ENCODE measurements around the gene FNDC3B. TPM values are rescaled to one million over a fixed set of nuclear protein-coding genes. Genes with fewer than 3 reads are reported as not detected.

The FNDC3B gene
- total and polyA plus RNA-seq, 2 donors, result 11.0 to 11.9 TPM

GRCh38 chr3:172119266-172119969 is 80.0 kb downstream of the FNDC3B start:
- Histone ChIP-seq H3K27ac (ENCODE audit: low read depth in 1 of 2, low read length in 1 of 2) (no peak overlapping the region), H3K36me3 (ENCODE audit: control insufficient read depth in 2 of 2, insufficient read depth in 2 of 2, low read length in 1 of 2) (peaks cover 0 to 2% of the 10 kb centered on the region in 2 donors), H3K4me1 (ENCODE audit: control insufficient read depth in 2 of 2, insufficient read depth in 2 of 2, low read length in 2 of 2) (no peaks in the 10 kb centered on the region), H3K4me3 (ENCODE audit: low read length in 2 of 2) (no peak overlapping the region), H3K27me3 (ENCODE audit: control insufficient read depth in 2 of 2, insufficient read depth in 1 of 2, low read length in 1 of 2) (no peaks in the 10 kb centered on the region), H3K9me3 (ENCODE audit: control insufficient read depth in 2 of 2, insufficient read depth in 1 of 2, low read length in 1 of 2) (no peaks in the 10 kb centered on the region)
- DNase-seq (ENCODE audit: low read depth in 6 of 9, low spot score in 9 of 9), result no peak
- 90% methylated on average over 7 of the region's 7 CpGs for WGBS

DNA sequence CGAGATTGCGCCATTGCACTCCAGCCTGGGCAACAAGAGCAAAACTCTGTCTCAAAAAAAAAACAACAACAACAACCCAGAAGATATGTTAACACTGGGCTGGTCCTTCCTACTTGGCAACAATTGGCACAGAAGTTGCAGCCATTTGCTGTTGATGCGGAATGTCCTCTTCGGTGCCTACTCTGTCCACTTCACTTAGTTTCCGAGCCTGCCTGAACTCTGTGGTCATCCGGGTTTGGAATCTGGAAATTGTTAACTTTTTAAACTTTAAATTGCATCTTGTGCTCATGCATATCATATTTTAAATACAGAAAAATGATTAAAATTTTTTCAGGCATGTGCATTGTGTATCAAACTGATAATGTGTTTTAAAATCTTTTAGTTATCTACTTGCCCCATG is 81.5 kb downstream of the FNDC3B start:
- H3K36me3 ChIP-seq (ENCODE audit: control insufficient read depth in 2 of 2, insufficient read depth in 2 of 2, low read length in 1 of 2), result peaks cover 0 to 3% of the 10 kb centered on the region in 2 donors
- no peaks in the 10 kb centered on the region for H3K4me1 ChIP-seq (ENCODE audit: control insufficient read depth in 2 of 2, insufficient read depth in 2 of 2, low read length in 2 of 2)
- no peaks in the 10 kb centered on the region for H3K27me3 ChIP-seq (ENCODE audit: control insufficient read depth in 2 of 2, insufficient read depth in 1 of 2, low read length in 1 of 2)
- 96% methylated on average over 6 of the region's 6 CpGs for WGBS
- no peak for DNase-seq (ENCODE audit: low read depth in 6 of 9, low spot score in 9 of 9)
- H3K4me3 ChIP-seq (ENCODE audit: low read length in 2 of 2), result no peak overlapping the region
- no peak overlapping the region for H3K27ac ChIP-seq (ENCODE audit: low read depth in 1 of 2, low read length in 1 of 2)
- H3K9me3 ChIP-seq (ENCODE audit: control insufficient read depth in 2 of 2, insufficient read depth in 1 of 2, low read length in 1 of 2), result no peaks in the 10 kb centered on the region

DNA sequence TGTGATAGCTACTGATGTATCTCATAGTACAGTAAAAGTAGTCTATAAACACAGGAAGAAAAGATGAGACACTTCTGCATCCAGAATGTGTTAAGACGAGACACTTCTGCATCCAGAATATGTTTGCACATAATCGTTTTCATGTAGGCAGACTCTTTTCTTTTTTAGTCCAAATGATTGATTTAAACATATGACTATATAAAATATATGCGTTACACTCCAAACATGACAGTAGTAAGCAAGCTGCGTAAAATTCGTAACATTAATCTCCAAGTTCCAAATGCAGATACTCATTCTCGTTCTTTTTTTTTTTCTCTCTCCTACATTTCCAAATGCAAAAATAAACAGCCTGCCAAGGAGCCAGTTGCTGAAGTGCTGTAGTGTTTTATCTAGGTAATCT is 82.6 kb downstream of the FNDC3B start:
- H3K27ac ChIP-seq (ENCODE audit: low read depth in 1 of 2, low read length in 1 of 2), result no peak overlapping the region
- peaks cover 0 to 3% of the 10 kb centered on the region in 2 donors for H3K36me3 ChIP-seq (ENCODE audit: control insufficient read depth in 2 of 2, insufficient read depth in 2 of 2, low read length in 1 of 2)
- DNase-seq (ENCODE audit: low read depth in 6 of 9, low spot score in 9 of 9), result no peak
- H3K27me3 ChIP-seq (ENCODE audit: control insufficient read depth in 2 of 2, insufficient read depth in 1 of 2, low read length in 1 of 2), result no peaks in the 10 kb centered on the region
- no peaks in the 10 kb centered on the region for H3K9me3 ChIP-seq (ENCODE audit: control insufficient read depth in 2 of 2, insufficient read depth in 1 of 2, low read length in 1 of 2)
- no peak overlapping the region for H3K4me3 ChIP-seq (ENCODE audit: low read length in 2 of 2)
- H3K4me1 ChIP-seq (ENCODE audit: control insufficient read depth in 2 of 2, insufficient read depth in 2 of 2, low read length in 2 of 2), result no peaks in the 10 kb centered on the region
- 97% methylated on average over 6 of the region's 6 CpGs for WGBS

DNA sequence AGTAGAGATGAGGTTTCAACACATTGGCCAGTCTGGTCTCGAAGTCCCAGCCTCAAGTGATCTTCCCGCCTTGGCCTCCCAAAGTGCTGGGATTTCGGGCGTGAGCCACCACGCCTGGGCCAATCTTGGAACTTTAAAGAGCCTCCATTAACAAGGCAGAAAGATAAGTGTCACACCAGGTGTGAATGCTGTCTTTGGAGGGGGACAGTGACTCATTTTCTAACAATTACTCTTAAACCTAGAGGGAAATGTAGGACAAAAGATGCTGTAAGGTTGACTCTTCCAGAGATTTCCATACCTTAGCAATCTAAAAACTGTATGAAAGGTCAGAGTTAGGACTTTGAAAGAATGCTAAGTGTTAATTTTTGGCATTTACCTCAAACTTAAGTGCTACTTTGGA is 84.9 kb downstream of the FNDC3B start:
- Histone ChIP-seq H3K36me3 (ENCODE audit: control insufficient read depth in 2 of 2, insufficient read depth in 2 of 2, low read length in 1 of 2) (peaks cover 0 to 3% of the 10 kb centered on the region in 2 donors), H3K4me1 (ENCODE audit: control insufficient read depth in 2 of 2, insufficient read depth in 2 of 2, low read length in 2 of 2) (no peaks in the 10 kb centered on the region), H3K9me3 (ENCODE audit: control insufficient read depth in 2 of 2, insufficient read depth in 1 of 2, low read length in 1 of 2) (no peaks in the 10 kb centered on the region), H3K27ac (ENCODE audit: low read depth in 1 of 2, low read length in 1 of 2) (no peak overlapping the region), H3K27me3 (ENCODE audit: control insufficient read depth in 2 of 2, insufficient read depth in 1 of 2, low read length in 1 of 2) (no peaks in the 10 kb centered on the region), H3K4me3 (ENCODE audit: low read length in 2 of 2) (no peak overlapping the region)
- WGBS, result 96% methylated on average over 5 of the region's 5 CpGs
- DNase-seq (ENCODE audit: low read depth in 6 of 9, low spot score in 9 of 9), result no peak

GRCh38 chr3:172125053-172125452 is 85.7 kb downstream of the FNDC3B start:
- no peaks in the 10 kb centered on the region for H3K4me1 ChIP-seq (ENCODE audit: control insufficient read depth in 2 of 2, insufficient read depth in 2 of 2, low read length in 2 of 2)
- H3K36me3 ChIP-seq (ENCODE audit: control insufficient read depth in 2 of 2, insufficient read depth in 2 of 2, low read length in 1 of 2), result peaks cover 0 to 3% of the 10 kb centered on the region in 2 donors
- no peak overlapping the region for H3K27ac ChIP-seq (ENCODE audit: low read depth in 1 of 2, low read length in 1 of 2)
- DNase-seq (ENCODE audit: low read depth in 6 of 9, low spot score in 9 of 9), result no peak
- no peaks in the 10 kb centered on the region for H3K27me3 ChIP-seq (ENCODE audit: control insufficient read depth in 2 of 2, insufficient read depth in 1 of 2, low read length in 1 of 2)
- no peak overlapping the region for H3K4me3 ChIP-seq (ENCODE audit: low read length in 2 of 2)
- H3K9me3 ChIP-seq (ENCODE audit: control insufficient read depth in 2 of 2, insufficient read depth in 1 of 2, low read length in 1 of 2), result no peaks in the 10 kb centered on the region
- WGBS, result 97% methylated on average over 6 of the region's 6 CpGs

DNA sequence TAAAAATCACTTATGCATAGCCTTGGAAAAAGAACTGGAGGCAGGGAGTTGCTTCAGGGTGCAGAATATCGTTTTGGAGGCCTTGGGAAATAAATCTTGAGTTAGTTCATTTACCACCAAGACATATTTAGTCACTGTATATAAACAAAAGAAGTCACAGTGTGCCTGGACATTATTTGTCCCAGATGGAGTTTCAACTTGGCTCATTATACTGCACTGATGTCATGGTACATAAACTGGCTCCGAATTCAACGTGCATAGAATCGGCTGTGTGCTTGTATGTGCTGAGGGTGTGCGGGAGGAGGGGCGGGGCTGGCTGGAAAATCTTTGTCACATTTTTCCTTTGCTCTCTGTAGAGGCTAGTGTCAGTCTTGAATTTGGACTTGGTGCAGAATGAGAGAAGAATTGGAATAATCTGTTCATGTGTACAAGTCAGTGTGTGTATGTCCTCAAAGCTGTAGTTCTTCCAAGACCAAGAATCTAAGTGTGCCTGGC is 86.6 kb downstream of the FNDC3B start:
- no peak for DNase-seq (ENCODE audit: low read depth in 6 of 9, low spot score in 9 of 9)
- peaks cover 0 to 3% of the 10 kb centered on the region in 2 donors for H3K36me3 ChIP-seq (ENCODE audit: control insufficient read depth in 2 of 2, insufficient read depth in 2 of 2, low read length in 1 of 2)
- H3K4me1 ChIP-seq (ENCODE audit: control insufficient read depth in 2 of 2, insufficient read depth in 2 of 2, low read length in 2 of 2), result peaks cover 0 to 6% of the 10 kb centered on the region in 2 donors
- H3K9me3 ChIP-seq (ENCODE audit: control insufficient read depth in 2 of 2, insufficient read depth in 1 of 2, low read length in 1 of 2), result no peaks in the 10 kb centered on the region
- H3K27me3 ChIP-seq (ENCODE audit: control insufficient read depth in 2 of 2, insufficient read depth in 1 of 2, low read length in 1 of 2), result no peaks in the 10 kb centered on the region
- H3K4me3 ChIP-seq (ENCODE audit: low read length in 2 of 2), result no peak overlapping the region
- 93% methylated on average over 6 of the region's 6 CpGs for WGBS
- peak overlapping the region in 1 of 2 donors; percentile 21 for H3K27ac ChIP-seq (ENCODE audit: low read depth in 1 of 2, low read length in 1 of 2)

GRCh38 chr3:172126741-172127140 is 87.4 kb downstream of the FNDC3B start:
- Histone ChIP-seq H3K9me3 (ENCODE audit: control insufficient read depth in 2 of 2, insufficient read depth in 1 of 2, low read length in 1 of 2) (no peaks in the 10 kb centered on the region), H3K4me3 (ENCODE audit: low read length in 2 of 2) (no peak overlapping the region), H3K4me1 (ENCODE audit: control insufficient read depth in 2 of 2, insufficient read depth in 2 of 2, low read length in 2 of 2) (peaks cover 0 to 6% of the 10 kb centered on the region in 2 donors), H3K27me3 (ENCODE audit: control insufficient read depth in 2 of 2, insufficient read depth in 1 of 2, low read length in 1 of 2) (no peaks in the 10 kb centered on the region), H3K36me3 (ENCODE audit: control insufficient read depth in 2 of 2, insufficient read depth in 2 of 2, low read length in 1 of 2) (peaks cover 0 to 3% of the 10 kb centered on the region in 2 donors), H3K27ac (ENCODE audit: low read depth in 1 of 2, low read length in 1 of 2) (no peak overlapping the region)
- DNase-seq (ENCODE audit: low read depth in 6 of 9, low spot score in 9 of 9), result no peak
- 96% methylated on average over 3 of the region's 3 CpGs for WGBS

DNA sequence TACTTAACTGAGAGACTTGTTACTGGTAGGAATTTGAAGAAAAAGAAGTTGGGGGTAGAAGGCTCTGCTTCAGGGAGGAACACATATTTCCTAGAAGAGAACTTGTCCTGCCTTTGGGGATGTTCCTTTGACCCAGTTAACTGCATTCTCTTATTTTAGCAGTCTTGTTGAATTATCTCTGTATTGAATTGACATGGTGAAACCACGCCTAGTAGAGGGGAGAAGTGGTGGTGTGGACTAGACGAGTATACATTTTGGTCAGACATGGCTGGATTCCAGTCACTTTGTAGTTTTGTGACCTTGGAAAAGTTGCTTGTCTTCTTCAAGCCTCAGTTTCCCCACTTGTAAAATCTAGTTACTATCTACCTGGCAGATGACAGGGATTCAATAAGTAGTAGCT is 87.8 kb downstream of the FNDC3B start:
- no peak overlapping the region for H3K27ac ChIP-seq (ENCODE audit: low read depth in 1 of 2, low read length in 1 of 2)

DNA sequence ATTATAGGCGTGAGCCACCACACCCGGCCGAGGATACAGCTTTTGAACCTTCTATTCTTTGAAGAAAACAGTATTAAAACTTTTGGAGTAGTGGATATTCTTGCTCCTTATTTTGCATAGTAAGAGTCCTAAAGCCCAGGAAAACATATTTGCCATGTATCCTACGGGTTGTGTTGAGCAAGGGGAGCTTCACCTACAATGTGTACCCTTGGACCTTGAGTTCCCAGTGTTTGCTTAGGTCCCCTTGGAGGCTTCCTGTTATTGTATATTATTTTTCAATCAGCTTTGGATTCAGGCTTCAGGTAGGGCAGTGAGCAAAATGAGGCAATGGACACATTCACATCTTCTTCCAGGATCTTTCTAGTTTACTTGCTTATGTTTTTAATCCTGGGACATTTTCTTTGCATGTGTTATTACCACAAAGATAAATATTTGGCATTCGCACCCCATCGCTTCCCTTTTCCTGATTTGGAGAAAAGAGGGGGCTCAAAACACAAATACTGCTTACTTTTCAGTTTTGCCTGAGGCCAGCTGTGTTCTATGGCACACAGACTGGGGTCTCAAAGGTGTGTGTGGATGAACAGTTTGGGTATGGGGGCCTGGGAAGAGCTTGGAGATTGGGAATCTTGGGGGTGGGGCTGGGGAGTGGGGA is 88.7 kb downstream of the FNDC3B start:
- Histone ChIP-seq H3K27me3 (ENCODE audit: control insufficient read depth in 2 of 2, insufficient read depth in 1 of 2, low read length in 1 of 2) (no peaks in the 10 kb centered on the region), H3K36me3 (ENCODE audit: control insufficient read depth in 2 of 2, insufficient read depth in 2 of 2, low read length in 1 of 2) (peaks cover 0 to 3% of the 10 kb centered on the region in 2 donors), H3K4me3 (ENCODE audit: low read length in 2 of 2) (no peak overlapping the region), H3K27ac (ENCODE audit: low read depth in 1 of 2, low read length in 1 of 2) (no peak overlapping the region), H3K4me1 (ENCODE audit: control insufficient read depth in 2 of 2, insufficient read depth in 2 of 2, low read length in 2 of 2) (peaks cover 0 to 9% of the 10 kb centered on the region in 2 donors), H3K9me3 (ENCODE audit: control insufficient read depth in 2 of 2, insufficient read depth in 1 of 2, low read length in 1 of 2) (no peaks in the 10 kb centered on the region)
- no peak for DNase-seq (ENCODE audit: low read depth in 6 of 9, low spot score in 9 of 9)
- 98% methylated on average over 6 of the region's 6 CpGs for WGBS

More for the DNA sequence above, 87.8 kb downstream of the FNDC3B start:
- no peak overlapping the region for H3K4me3 ChIP-seq (ENCODE audit: low read length in 2 of 2)
- 95% methylated on average over 2 of the region's 2 CpGs for WGBS
- peaks cover 0 to 6% of the 10 kb centered on the region in 2 donors for H3K4me1 ChIP-seq (ENCODE audit: control insufficient read depth in 2 of 2, insufficient read depth in 2 of 2, low read length in 2 of 2)
- peaks cover 0 to 3% of the 10 kb centered on the region in 2 donors for H3K36me3 ChIP-seq (ENCODE audit: control insufficient read depth in 2 of 2, insufficient read depth in 2 of 2, low read length in 1 of 2)
- no peaks in the 10 kb centered on the region for H3K9me3 ChIP-seq (ENCODE audit: control insufficient read depth in 2 of 2, insufficient read depth in 1 of 2, low read length in 1 of 2)
- H3K27me3 ChIP-seq (ENCODE audit: control insufficient read depth in 2 of 2, insufficient read depth in 1 of 2, low read length in 1 of 2), result no peaks in the 10 kb centered on the region
- DNase-seq (ENCODE audit: low read depth in 6 of 9, low spot score in 9 of 9), result no peak

All from thymus (tissue), 11 donors.